HepG2 (cell line): Measurements from ENCODE around the gene EWSR1. TPM values are rescaled to one million over a fixed set of nuclear protein-coding genes. Genes with fewer than 3 reads are reported as not detected.

Experiments
- ATAC-seq: fragments of 200-7000 bp; cut with Tn5 transposase; 3 replicates; pipeline ENCODE4 v1.9.1; 2020; ENCODE audit warnings: mild to moderate bottlenecking, moderate library complexity
- BruUV-seq: library from RNA; stranded (reverse); fragments of 400-500 nt; replicated peaks from 2 replicates; lab custom pipeline; 2021; lab: Mats Ljungman, UMichigan
- CTCF ChIA-PET: fragments of 300-600 bp; formaldehyde crosslinking; extraction: SDS; loops from one replicate; lab custom pipeline; 2021; ENCODE audit warnings: low total read pairs, inconsistent platforms, low intra/inter-chr PET ratio; lab: Yijun Ruan, JAX
- POLR2A ChIA-PET: fragments of 350-600 bp; sonication (Branson Sonifier 250); formaldehyde crosslinking; loops from one replicate; lab custom pipeline; 2020; ENCODE audit warnings: antibody characterized with exemption, inconsistent platforms; lab: Yijun Ruan, JAX
- DNase-seq: peaks from one replicate; pipeline ENCODE4 v3.0.0-alpha.2; 2015; ENCODE audit warnings: low spot score
- FAIRE-seq: peaks from 3 replicates; lab custom pipeline; 2011; peaks lifted over from hg19 to GRCh38; lab: Jason Lieb, UNC
- H2AFZ ChIP-seq: one replicate; pipeline ENCODE4 v1.6.1; 2011; ENCODE audit warnings: low read length, inconsistent platforms
- H3K27ac ChIP-seq: fragments of 300-600 bp; 3 replicates; pipeline ENCODE4 v1.8.0; 2011; ENCODE audit warnings: mixed run types, mild to moderate bottlenecking, mixed read lengths, low read length, inconsistent platforms; ENCODE audit not compliant: insufficient read depth; ENCODE audit errors: extremely low read length
- H3K27me3 ChIP-seq, 2 experiments: fragments of 200-600 bp in 1 of 2; 2 replicates in 1 of 2; 3 replicates in 1 of 2; pipeline versions ENCODE4 v1.6.0 to v1.8.0; 2011; ENCODE audit warnings: low read length in 2 of 2, mild to moderate bottlenecking in 2 of 2, moderate library complexity in 2 of 2, inconsistent platforms in 1 of 2; ENCODE audit not compliant: insufficient read depth in 2 of 2, control insufficient read depth in 1 of 2
- H3K36me3 ChIP-seq, 2 experiments: fragments of 200-600 bp in 1 of 2; replicated peaks in 1 of 2; 2 replicates in 1 of 2; 3 replicates in 1 of 2; pipeline versions ENCODE4 v1.5.1 to v1.8.0; 2011; ENCODE audit warnings: low read length in 2 of 2, inconsistent platforms in 1 of 2; ENCODE audit not compliant: insufficient read depth in 2 of 2, control insufficient read depth in 1 of 2
- H3K4me1 ChIP-seq: 2 replicates; pipeline ENCODE4 v1.5.1; 2012; ENCODE audit warnings: low read length, inconsistent platforms; ENCODE audit not compliant: insufficient read depth
- H3K4me2 ChIP-seq: 2 replicates; pipeline ENCODE4 v1.6.0; 2011; ENCODE audit warnings: low read depth, low read length, inconsistent platforms
- H3K4me3 ChIP-seq, 3 experiments: fragments of 200-600 bp in 1 of 3; sonication (generic), shearing (Covaris generic) in 1 of 3; replicated peaks in 1 of 3; 2 replicates each; pipeline ENCODE4 v1.5.1; 2011 to 2016; ENCODE audit warnings: low read length in 3 of 3, inconsistent platforms in 2 of 3, low read depth in 2 of 3, mild to moderate bottlenecking in 2 of 3, control low read depth in 1 of 3, mixed read lengths in 1 of 3; ENCODE audit not compliant: insufficient read depth in 1 of 3
- H3K79me2 ChIP-seq: one replicate; pipeline ENCODE4 v1.6.1; 2011; ENCODE audit warnings: low read length, inconsistent platforms; ENCODE audit not compliant: insufficient read depth
- H3K9ac ChIP-seq: 2 replicates; pipeline ENCODE4 v1.6.0; 2011; ENCODE audit warnings: mild to moderate bottlenecking, low read depth, low read length, inconsistent platforms; ENCODE audit not compliant: insufficient read depth
- H3K9me3 ChIP-seq: 2 replicates; pipeline ENCODE4 v1.5.1; 2012; ENCODE audit warnings: mild to moderate bottlenecking, low read length
- H4K20me1 ChIP-seq: 2 replicates; pipeline ENCODE4 v1.6.0; 2011; ENCODE audit warnings: inconsistent platforms, mild to moderate bottlenecking, low read length, moderate library complexity; ENCODE audit not compliant: insufficient read depth
- BORCS8-MEF2B ChIP-seq: sonication (generic); formaldehyde crosslinking; IDR thresholded peaks from 2 replicates; pipeline ENCODE4 v1.8.0; 2022; ENCODE audit warnings: mild to moderate bottlenecking, missing genetic modification reagents
- FOXA3 ChIP-seq: IDR thresholded peaks from 2 replicates; pipeline ENCODE4 v1.6.1; 2016; ENCODE audit warnings: missing genetic modification reagents, missing compliant biosample characterization
- GABPB1 ChIP-seq: IDR thresholded peaks from 2 replicates; pipeline ENCODE4 v1.6.1; 2016; ENCODE audit warnings: mild to moderate bottlenecking, missing genetic modification reagents, moderate library complexity, missing compliant biosample characterization
- HIC2 ChIP-seq: sonication (generic); formaldehyde crosslinking; IDR thresholded peaks from 2 replicates; pipeline ENCODE4 v1.9.0; 2022; ENCODE audit warnings: low read depth, missing genetic modification reagents
- HNRNPL ChIP-seq: fragments of 200-400 bp; formaldehyde crosslinking; IDR thresholded peaks from 2 replicates; pipeline ENCODE4 v1.6.1; 2017; ENCODE audit warnings: mild to moderate bottlenecking, low read depth, low read length
- RNF2 ChIP-seq: fragments of 450-650 bp; conservative IDR thresholded peaks from 2 replicates; pipeline ENCODE4 v1.6.1; 2016; ENCODE audit warnings: low read depth
- TRAFD1 ChIP-seq: sonication (generic); formaldehyde crosslinking; IDR thresholded peaks from 2 replicates; pipeline ENCODE4 v1.5.1; 2020; ENCODE audit warnings: missing genetic modification reagents, mild to moderate bottlenecking, borderline replicate concordance
- XRCC5 ChIP-seq: fragments of 200-400 bp; formaldehyde crosslinking; optimal IDR thresholded peaks from 2 replicates; pipeline ENCODE3; 2017; ENCODE audit warnings: mild to moderate bottlenecking, low read length
- ZNF354B ChIP-seq: sonication (generic); formaldehyde crosslinking; IDR thresholded peaks from 2 replicates; pipeline ENCODE4 v1.8.0; 2022; ENCODE audit warnings: mild to moderate bottlenecking, missing genetic modification reagents
- ZNF432 ChIP-seq: sonication (generic); formaldehyde crosslinking; IDR thresholded peaks from 2 replicates; pipeline ENCODE4 v1.5.0; 2020; ENCODE audit warnings: missing genetic modification reagents, mild to moderate bottlenecking, borderline replicate concordance
- ZNF556 ChIP-seq: sonication (generic); formaldehyde crosslinking; IDR thresholded peaks from 2 replicates; pipeline ENCODE4 v1.4.0; 2020; ENCODE audit warnings: mild to moderate bottlenecking, missing genetic modification reagents, borderline replicate concordance
- ZNF713 ChIP-seq: sonication (generic); formaldehyde crosslinking; IDR thresholded peaks from 2 replicates; pipeline ENCODE4 v1.4.0; 2020; ENCODE audit warnings: mild to moderate bottlenecking, missing genetic modification reagents
- WGBS: methylation state at CpG from one replicate; pipeline ENCODE4 v1.1.6; 2017; ENCODE audit warnings: low lambda C conversion rate; 5-methylcytosine and 5-hydroxymethylcytosine counted together
- in situ Hi-C: cut with HindIII; loops from 2 replicates; pipeline ENCODE4 v1.10.0; 2017; ENCODE audit warnings: low pct_unique_long_range_greater_than_20kb; ENCODE audit not compliant: extremely low pct_ligation_motif_present
- intact Hi-C: fragments of 100-400 bp; cut with micrococcal nuclease; formaldehyde crosslinking; loops from one replicate; pipeline ENCODE4 v1.10.0; 2022; ENCODE audit not compliant: unreplicated experiment
- polyA plus RNA-seq, 8 experiments: library from polyadenylated mRNA; depleted of rRNA in 3 of 8; stranded (reverse) in 7 of 8; unstranded in 1 of 8; fragments of >200 nt; fragmentation: Illumina TruSeq in 4 of 8; extraction: Trizol in 4 of 8; gene quantifications; 2 replicates each; pipeline versions ENCODE4 v1.2.1 to v1.2.3, GENCODE V29; 2011 to 2016; ENCODE audit warnings: low read depth in 4 of 8, missing spikeins in 1 of 8, mixed read lengths in 1 of 8; ENCODE audit not compliant: insufficient read depth in 1 of 8
- total RNA-seq, 5 experiments: library from RNA; depleted of rRNA; stranded (reverse); fragments of >200 nt; fragmentation: Illumina TruSeq; extraction: Trizol; gene quantifications; 2 replicates each; pipeline ENCODE4 v1.2.3, GENCODE V29; 2016; ENCODE audit warnings: low read depth in 1 of 5

The EWSR1 gene
- total and polyA plus RNA-seq, 2 of the 13 experiments (the other 11 are each of a cell fraction or from before 2014, with no cell fraction given), result 211 to 326 TPM

GRCh38 chr22:29308791-29309262, 40.8 kb downstream of the EWSR1 start:
- BruUV-seq, result no TSS peak
- intact Hi-C loops, result no loop called here
- H2AFZ ChIP-seq, result no peak overlapping the region
- H4K20me1 ChIP-seq, result no peaks in the 10 kb centered on the region
- no peak for FAIRE-seq
- in situ Hi-C loops, result loop anchor here (5.0 kb wide), 1 partner anchor 48 kb away; no protein-coding TSS in a partner anchor
- DNase-seq, result no peak
- H3K27me3 ChIP-seq, result peaks cover 2 to 9% of the 10 kb centered on the region in 2 experiments; a peak in 3 of 5 replicates
- H3K9me3 ChIP-seq, result no peaks in the 10 kb centered on the region
- H3K36me3 ChIP-seq, result no peaks in the 10 kb centered on the region
- WGBS, result 68% methylated on average over 11 of the region's 13 CpGs
- H3K79me2 ChIP-seq, result no peaks in the 10 kb centered on the region
- H3K9ac ChIP-seq, result no peak overlapping the region
- peak overlapping the region in 1 of 3 experiments; percentile 18; a peak in 1 of 6 replicates for H3K4me3 ChIP-seq
- H3K27ac ChIP-seq, result no peak overlapping the region
- H3K4me1 ChIP-seq, result peaks cover 62% of the 10 kb centered on the region
- ATAC-seq, result no peak
- TF ChIP-seq ZNF354B, result no peak
- CTCF ChIA-PET, result no interaction called here
- POLR2A ChIA-PET, result no interaction called here
- H3K4me2 ChIP-seq, result no peak overlapping the region; the same call in 1 of the 2 replicates

GRCh38 chr22:29309332-29310064, 41.4 kb downstream of the EWSR1 start:
- no peak overlapping the region for H3K27ac ChIP-seq
- TF ChIP-seq TRAFD1 (CRISPR knock-in tag) (no peak), BORCS8-MEF2B (CRISPR knock-in tag) (no peak), HNRNPL (peak; percentile 96), ZNF556 (CRISPR knock-in tag) (no peak), RNF2 (no peak), GABPB1 (CRISPR knock-in tag) (0 out of 2 replicates have a peak, but pooled peaks have one; percentile 14), HIC2 (peak; percentile 71), ZNF432 (CRISPR knock-in tag) (no peak), FOXA3 (CRISPR knock-in tag) (no peak), ZNF713 (CRISPR knock-in tag) (no peak), XRCC5 (no peak)

More at GRCh38 chr22:29309332-29310064, 41.4 kb downstream of the EWSR1 start:
- POLR2A ChIA-PET, result no interaction called here
- FAIRE-seq (no peak), DNase-seq (no peak), ATAC-seq (peak; percentile 1; the same call in 1 of the 3 replicates)
- peaks cover 64% of the 10 kb centered on the region for H3K4me1 ChIP-seq
- no peak overlapping the region for H3K9ac ChIP-seq
- H3K9me3 ChIP-seq, result no peaks in the 10 kb centered on the region
- in situ Hi-C loops, result loop anchor here (5.0 kb wide), 1 partner anchor 48 kb away; no protein-coding TSS in a partner anchor
- CTCF ChIA-PET, result no interaction called here
- H3K79me2 ChIP-seq, result no peaks in the 10 kb centered on the region
- peak overlapping the region in 1 of 3 experiments; percentile 18; a peak in 1 of 6 replicates for H3K4me3 ChIP-seq
- H4K20me1 ChIP-seq, result no peaks in the 10 kb centered on the region
- 64% methylated on average over 6 of the region's 21 CpGs for WGBS
- no TSS peak for BruUV-seq
- intact Hi-C loops, result no loop called here
- H3K4me2 ChIP-seq, result no peak overlapping the region
- H3K36me3 ChIP-seq, result no peaks in the 10 kb centered on the region
- H3K27me3 ChIP-seq, result peaks cover 2 to 15% of the 10 kb centered on the region in 2 experiments; a peak in 4 of 5 replicates
- H2AFZ ChIP-seq, result no peak overlapping the region
